GM12874 (cell line): ENCODE data around the gene MAST2.

Experiments used
- TF ChIP-seq, protein P1 (sequence below): IDR thresholded peaks from 2 replicates; pipeline ENCODE4 v1.5.1; 2011; ENCODE audit warnings: low read depth, mild to moderate bottlenecking, control low read depth, low read length, moderate library complexity; ENCODE audit not compliant: insufficient read depth

The MAST2 gene

DNA sequence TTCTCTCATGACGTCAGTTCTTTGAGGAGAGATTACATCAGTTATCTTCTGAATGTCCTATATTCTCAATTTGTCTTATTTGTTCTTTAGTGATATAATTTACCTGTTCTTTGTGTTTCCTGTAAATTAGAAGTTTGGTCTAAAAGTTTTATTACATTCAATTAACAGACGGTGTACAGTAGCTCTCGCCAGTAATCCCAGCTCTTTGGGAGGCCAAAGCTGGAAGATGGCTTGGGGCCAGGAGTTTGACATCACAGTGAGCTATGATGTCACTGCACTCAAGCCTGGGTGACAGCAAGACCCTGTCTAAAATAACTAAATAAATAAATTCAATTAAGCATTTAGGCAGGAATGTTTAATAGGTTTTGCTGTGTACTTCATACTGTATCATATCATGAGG is 27.6 kb upstream of the MAST2 start:
- TF ChIP-seq, protein P1, sequence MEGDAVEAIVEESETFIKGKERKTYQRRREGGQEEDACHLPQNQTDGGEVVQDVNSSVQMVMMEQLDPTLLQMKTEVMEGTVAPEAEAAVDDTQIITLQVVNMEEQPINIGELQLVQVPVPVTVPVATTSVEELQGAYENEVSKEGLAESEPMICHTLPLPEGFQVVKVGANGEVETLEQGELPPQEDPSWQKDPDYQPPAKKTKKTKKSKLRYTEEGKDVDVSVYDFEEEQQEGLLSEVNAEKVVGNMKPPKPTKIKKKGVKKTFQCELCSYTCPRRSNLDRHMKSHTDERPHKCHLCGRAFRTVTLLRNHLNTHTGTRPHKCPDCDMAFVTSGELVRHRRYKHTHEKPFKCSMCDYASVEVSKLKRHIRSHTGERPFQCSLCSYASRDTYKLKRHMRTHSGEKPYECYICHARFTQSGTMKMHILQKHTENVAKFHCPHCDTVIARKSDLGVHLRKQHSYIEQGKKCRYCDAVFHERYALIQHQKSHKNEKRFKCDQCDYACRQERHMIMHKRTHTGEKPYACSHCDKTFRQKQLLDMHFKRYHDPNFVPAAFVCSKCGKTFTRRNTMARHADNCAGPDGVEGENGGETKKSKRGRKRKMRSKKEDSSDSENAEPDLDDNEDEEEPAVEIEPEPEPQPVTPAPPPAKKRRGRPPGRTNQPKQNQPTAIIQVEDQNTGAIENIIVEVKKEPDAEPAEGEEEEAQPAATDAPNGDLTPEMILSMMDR: no peak

DNA sequence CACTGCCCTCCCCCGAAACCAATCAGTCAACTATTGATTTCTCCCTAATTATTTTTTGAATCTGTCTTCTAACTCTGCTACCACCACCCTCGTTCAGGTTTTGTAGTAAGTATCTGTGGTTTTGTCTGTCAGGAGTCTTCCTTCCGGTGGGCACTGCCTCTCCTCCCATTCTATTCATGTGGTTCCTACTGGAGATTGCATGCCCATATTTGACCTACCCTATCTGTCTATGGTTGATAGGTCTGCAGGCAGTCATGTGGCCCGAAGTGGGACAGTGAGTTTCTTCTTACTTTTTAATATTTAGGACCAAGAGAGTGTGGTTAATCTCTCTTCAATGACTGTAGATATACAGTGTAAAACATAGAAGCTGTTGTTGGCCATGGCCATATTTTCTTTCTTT is 17.8 kb upstream of the MAST2 start:
- TF ChIP-seq, protein P1: no peak

DNA sequence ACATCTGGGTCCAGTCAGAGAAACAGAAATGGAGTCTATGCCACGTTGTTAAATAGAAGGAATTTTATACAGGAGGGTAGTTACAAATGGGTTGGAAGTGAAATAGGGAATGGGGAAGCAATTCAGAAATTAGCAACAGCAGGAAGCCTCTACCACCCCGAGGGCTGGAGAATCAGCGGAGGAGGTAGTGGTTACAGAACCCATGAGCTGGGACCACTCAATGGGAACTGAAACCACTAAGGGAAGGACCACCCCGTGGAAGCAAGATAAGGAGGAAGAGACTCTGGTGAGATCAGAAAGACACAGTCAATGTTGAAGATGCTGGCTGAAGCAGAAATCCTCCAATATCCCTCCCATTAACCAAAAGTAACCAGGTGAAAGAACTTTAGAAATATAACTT is 15.5 kb upstream of the MAST2 start:
- TF ChIP-seq, protein P1: no peak

DNA sequence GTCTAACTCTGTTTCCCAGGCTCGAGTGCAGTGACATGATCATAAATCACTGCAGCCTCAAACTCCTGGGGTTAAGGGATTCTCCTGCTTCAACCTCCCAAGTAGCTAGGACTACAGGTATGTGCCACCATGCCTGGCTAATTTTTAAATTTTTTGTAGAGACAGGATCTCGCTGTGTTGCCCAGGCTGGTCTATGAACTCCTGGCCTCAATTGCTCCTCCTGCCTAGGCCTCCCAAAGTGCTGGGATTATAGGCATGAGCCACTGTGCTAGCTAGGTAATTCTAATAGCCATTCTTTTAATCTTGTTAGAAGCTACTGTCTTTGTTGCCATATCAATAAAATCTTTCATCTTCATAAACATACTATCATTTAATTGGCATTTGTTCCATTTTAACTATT is 13.8 kb upstream of the MAST2 start:
- TF ChIP-seq, protein P1: no peak

DNA sequence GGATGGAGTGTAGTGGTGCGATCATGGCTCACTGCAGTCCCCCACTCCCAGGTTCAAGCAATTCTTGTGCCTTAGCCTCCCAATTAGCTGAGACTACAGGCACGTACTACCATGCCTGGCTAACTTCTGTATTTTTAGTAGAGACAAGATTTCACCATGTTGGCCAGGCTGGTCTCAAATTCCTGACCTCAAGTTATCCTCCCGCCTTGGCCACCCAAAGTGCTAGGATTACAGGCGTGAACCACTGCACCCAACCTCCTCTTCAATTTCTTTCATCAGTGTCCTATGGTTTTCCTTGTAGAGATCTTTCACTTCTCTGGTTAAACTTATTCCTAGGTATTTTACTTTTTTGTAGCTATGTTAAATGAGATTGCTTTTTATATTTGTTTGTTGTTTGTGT is 10.7 kb upstream of the MAST2 start:
- TF ChIP-seq, protein P1: no peak

DNA sequence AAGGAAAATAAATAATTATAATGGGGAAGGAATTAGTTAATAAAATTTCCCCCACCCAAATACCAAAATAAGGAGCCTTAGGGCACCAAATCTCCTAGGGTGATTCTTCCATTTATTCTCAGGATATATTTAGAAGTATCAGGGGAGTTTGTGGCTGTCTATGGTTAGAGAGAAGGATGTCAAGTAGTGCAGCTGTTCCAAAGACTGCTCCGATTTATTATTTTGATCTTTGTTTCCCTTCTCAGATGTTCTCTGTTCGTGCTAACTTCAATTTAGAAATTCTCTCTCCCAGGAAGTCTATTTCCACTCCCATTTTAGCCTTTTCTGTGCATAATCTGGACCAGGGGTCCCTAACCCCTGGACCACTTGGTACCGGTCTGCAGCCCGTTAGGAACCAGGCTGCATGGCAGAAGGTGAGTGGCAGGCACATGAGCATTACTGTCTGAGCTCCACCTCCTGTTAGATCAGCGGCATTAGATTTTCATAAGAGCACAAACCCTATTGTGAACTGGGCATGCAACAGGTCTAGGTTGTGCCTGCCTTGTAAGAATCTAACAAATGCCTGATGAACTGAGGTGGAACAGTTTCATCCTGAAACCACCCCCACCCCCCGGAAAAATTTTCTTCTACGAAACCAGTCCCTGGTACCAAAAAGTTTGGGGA is 9.3 kb upstream of the MAST2 start:
- TF ChIP-seq, protein P1: no peak

DNA sequence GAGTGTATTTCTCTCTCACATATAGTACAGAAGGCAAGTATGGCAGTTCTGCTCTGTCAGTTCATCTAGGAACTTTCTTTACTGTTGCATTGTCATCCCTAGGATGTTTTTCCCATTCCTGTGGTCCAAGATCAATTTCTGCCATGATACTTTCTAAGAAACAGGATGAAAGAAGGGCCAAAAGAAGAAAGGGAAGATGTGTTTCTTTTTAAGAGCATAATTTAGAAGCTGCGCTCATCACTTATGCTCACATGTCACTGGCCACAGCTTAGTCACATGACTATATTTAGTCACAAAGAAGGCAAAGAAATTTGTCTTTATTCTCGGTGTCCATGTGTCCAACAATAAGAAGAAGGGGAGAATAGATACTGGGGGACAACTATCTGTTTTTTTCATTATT is 7.0 kb upstream of the MAST2 start:
- TF ChIP-seq, protein P1: no peak
